IPS-NIHi11 (cell line): Measurements from ENCODE around the gene ANGPTL8.

Experiments
- DNase-seq: peaks from one replicate; pipeline ENCODE4 v3.0.0; 2012; ENCODE audit warnings: mixed read lengths, low spot score

The ANGPTL8 gene

DNA sequence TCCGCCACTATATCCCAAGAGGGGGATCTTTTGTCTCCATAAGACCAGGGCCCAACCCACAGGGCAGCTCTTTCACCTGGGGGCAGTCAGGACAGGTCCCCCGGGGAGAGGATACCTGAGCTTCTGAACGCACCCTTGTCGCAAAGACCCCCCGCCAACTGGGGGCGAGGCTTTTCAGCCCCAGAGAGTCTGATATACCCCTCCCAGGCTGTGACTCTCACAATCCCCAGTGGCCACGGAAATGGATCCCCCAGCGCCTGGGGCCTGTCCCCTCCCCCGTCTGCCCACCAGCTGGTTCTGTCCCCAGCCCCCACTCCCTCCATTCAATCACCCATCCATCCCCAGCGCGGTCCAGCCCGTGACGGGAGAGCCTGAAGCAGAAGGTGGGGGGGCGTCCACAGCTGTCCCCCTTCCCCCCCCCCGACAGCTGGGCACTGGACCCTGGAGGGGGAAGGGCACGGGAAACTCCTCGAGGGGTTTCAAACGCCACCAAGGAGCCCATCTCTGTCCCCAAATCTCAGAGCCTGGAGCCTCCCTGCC, 22.1 kb downstream of the ANGPTL8 start:
- DNase-seq, result no peak

GRCh38 chr19:11261971-11262839, 22.8 kb downstream of the ANGPTL8 start, which contains the start of gene DOCK6:
Gene DOCK6 (minus strand): TSS chr19:11262524. CDS start chr19:11262440, 84 bp downstream.
- DNase-seq, result peak; percentile 87

- no peak for DNase-seq
These were observed 24.3 kb downstream of the ANGPTL8 start for GRCh38 chr19:11263726-11264125.

DNA sequence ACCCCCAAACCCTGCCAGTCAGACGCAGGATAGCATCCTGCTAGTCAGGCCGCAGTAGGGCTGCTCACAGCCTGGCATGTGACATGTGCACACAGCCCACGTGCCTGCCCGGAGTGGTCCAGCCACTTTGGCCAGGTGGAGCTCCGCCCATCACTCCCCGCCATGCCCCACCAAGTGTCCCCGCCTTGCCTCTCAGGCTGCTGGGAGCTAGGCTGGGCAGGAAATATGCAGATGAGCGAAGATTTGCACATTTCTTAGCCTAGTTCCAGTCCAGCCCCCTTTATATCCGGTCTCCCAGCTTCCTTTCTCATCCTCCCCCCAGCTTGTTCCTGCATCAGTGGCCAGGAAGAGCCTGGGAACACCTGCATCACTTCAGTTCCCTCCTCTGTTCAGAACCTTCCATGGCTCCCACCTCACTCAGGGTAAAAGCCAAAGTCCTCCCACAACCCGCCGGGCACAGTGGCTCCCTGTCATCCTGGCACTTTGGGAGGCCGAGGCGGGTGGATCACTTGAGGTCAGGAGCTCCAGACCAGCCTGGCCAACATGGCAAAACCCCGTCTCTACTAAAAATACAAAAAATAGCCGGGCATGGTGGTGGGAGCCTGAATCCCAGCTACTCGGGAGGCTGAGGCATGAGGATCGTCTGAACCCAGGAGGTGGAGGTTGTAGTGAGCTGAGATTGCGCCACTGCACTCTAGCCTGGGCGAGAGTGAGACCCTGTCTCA, 25.2 kb downstream of the ANGPTL8 start:
- DNase-seq, result peak; percentile 83

DNA sequence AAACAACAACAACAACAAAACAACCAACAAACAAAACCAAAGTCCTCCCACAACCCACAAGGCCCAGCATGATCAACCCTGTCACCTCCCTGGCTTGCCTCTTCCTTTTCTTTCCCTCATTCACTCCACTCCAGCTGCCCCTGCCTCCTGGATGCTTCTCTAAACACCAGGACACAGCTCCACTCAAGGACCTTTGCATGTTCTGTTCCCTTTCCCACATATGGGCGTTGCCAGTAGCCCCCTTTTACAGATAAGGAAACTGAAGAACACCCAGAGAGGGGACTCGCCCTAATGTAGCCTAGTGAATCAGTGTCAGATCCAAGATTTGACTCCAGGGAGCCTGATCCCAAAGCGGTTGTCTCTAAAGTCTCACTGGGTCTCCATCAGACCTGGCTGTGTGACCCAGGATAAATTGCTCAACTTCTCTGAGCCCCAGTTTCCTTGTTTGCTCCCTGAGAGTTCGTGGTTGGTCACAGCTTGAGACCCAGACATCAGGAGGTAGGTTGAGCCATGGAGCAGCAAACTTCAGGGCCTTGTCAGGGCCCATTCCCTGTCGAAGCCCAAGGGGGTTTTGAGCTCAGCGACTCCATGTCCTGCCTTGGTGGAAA, 25.9 kb downstream of the ANGPTL8 start:
- DNase-seq, result no peak

DNA sequence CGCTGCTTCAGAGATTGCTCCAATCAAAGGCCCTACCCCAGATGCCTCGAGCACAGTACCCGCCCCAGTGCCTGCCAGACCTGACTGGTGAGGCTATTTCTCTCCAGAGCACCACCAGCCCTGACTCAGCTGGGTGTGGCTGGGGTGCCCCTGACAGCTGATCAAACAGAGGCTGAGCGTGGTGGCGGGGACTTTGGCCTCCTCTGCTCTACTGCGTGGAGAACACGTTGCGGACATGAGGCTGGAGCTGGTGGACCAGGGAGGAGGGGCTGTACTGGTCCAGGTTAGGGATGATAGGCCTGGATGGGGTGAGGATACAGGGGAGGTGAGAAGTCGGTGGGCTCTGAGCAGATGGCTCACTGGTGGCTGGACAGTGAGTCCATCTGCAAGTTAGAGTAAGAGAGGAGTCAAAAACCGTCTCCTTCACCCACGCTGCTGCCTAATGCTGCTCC, 26.4 kb downstream of the ANGPTL8 start:
- no peak for DNase-seq

DNA sequence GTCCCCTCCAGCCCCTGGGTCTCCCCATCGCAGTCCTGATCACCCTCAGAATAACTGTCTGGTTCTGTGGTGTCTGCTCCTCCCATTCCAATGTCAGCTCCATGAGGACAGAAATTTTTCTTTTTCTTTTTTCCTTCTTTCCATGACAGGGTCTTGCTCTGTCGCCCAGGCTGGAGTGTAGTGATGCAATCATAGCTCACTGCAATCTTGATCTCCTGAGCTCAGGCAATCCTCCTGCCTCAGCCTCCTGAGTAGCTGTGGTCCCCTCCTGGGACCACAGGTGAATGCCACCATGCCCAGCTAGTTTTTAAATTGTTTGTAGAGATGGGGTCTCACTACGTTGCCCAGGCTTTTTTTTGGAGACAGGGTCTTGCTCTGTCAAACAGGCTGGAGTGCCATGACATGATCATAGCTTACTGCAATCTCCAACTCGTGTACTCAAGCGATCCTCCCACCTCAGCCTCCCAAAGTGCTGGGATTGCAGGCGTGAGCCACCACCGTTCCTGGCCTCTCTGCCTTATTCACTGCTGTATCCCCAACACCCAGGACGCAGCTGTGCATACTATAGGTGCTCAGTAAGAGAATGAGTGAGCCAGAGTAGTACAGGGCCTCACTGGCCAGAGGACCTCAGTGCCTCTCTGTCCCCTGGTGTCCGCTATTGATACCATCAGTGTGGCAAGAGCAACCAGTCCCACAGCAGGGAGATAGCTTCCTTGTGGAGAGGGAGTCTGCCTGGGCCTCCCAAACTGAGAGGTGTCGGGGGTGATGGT, 28.1 kb downstream of the ANGPTL8 start:
- DNase-seq, result no peak

GRCh38 chr19:11268783-11269267, 29.4 kb downstream of the ANGPTL8 start:
- DNase-seq, result no peak

DNA sequence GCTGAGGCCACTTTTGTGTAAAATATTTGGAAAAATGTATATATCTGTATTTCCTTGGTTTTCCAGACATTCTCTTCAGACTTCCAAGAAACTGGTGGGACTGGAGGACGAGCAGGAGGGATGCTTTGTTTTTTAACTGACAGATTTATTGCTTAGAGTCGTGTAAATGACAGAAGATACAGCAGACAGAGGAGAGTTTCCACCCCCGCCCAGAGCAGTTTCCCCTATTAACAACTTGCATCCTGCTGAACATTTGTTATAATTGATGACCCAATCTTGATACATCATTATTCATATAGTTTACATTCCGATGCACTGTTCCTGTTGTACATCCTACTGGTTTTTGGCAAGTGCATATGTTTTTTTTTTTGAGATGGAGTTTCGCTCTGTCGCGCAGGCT, 30.0 kb downstream of the ANGPTL8 start:
- DNase-seq, result no peak

DNA sequence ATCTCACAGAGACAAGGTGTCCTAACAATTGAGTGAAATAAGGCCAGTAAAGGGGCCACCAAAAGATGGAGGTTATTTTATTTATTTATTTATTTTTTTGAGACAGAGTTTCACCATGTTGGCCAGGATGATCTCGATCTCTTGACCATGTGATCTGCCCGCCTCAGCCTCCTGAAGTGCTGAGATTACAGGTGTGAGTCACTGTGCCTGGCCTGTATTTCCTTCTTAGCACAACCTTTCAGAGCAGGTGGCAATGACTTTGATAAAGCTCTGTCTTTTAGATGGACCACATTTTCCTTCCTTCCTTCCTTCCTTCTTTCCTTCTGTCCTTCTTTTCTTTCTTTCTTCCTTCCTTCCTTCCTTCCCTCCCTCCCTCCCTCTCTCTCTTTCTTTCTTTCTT, 33.9 kb downstream of the ANGPTL8 start:
- no peak for DNase-seq

GRCh38 chr19:11273989-11274388, 34.6 kb downstream of the ANGPTL8 start:
- DNase-seq, result no peak

GRCh38 chr19:11274533-11275086, 35.2 kb downstream of the ANGPTL8 start:
- no peak for DNase-seq

- DNase-seq, result no peak
These were observed 39.3 kb downstream of the ANGPTL8 start for GRCh38 chr19:11278670-11279069.

DNA sequence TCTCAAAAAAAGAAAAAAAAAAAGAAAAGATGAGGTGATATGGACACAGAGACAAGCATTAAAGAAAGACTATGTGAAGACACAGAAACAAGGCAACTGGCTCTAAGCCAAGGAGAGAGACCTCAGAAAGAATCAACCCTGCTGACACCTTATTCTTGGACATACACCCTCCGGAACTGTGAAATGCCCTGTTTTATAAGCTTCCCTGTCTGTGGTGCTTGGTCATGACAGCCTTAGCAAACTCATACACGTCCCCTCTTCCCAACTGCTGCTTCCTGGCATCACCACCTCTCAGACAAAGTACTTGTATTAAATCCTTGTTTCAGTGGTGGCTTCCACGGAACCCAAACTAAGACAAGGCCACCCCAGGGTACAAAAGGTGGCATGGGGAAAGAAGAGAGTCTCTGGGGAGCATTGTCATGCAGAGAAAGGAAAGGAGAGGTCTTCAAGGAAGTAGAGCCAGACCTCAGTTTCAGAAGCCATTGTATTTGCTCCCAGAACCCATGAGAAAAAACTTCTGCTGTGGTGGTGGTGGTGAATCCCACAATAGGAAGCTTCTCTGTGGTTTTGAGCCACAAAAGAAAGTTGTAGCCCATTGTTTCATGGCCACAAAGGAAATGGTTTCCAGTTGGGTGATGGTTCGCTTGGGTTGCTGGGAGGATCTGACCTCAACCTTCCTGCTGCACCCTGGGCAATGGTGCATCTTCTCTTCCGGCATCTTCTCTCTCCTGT, 40.3 kb downstream of the ANGPTL8 start:
- no peak for DNase-seq

DNA sequence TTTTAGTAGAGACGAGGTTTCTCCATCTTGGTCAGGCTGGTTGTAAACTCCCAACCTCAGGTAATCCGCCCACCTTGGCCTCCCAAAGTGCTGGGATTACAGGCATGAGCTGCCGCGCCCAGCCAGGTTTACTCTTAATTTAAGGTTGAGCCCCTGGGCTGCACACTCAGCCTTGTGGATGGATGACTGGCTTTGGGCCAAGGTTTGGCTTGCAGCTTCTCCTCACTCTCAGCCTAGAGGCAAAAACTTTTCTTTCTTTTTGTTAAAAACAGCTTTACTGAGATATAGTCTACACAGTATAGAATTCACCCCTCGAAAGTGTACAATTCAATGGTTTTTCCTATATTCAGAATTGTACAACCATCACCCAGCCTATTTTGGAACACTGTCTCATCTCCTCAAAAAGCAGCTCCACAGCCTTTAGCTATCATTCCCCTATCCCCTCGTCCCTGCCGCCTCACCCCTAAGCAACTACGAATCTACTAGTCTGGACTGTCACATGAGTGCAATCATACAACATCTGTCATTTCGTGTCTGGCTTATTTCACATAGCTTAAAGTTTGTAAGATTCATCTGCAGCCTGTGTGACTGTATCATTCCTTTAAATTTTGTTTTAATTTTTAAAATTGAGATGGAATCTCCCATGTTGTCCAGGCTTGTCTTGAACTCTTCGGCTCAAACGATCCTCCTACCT, 42.1 kb downstream of the ANGPTL8 start:
- no peak for DNase-seq

- DNase-seq, result peak; percentile 9
These were observed 45.1 kb downstream of the ANGPTL8 start for GRCh38 chr19:11284515-11284914.

GRCh38 chr19:11286312-11286974, 47.0 kb downstream of the ANGPTL8 start:
- DNase-seq, result no peak

DNA sequence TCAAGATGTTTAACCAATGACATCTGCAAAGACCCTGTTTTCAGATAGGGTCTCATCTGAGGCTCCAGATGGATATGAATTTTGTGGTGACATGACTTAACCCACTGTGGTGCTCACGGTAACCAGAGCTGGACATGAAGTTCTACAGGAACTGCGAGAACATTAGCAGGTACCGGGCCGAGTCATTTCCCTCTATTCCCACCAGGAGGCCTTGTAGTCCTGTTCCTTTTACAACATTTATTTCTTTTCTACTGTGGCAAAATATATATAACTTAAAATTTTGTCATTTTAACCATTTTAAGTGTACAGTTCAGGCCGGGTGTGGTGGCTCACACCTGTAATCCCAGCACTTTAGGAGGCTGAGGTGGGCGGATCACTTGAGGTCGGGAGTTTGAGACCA, 48.9 kb downstream of the ANGPTL8 start:
- DNase-seq, result no peak

DNA sequence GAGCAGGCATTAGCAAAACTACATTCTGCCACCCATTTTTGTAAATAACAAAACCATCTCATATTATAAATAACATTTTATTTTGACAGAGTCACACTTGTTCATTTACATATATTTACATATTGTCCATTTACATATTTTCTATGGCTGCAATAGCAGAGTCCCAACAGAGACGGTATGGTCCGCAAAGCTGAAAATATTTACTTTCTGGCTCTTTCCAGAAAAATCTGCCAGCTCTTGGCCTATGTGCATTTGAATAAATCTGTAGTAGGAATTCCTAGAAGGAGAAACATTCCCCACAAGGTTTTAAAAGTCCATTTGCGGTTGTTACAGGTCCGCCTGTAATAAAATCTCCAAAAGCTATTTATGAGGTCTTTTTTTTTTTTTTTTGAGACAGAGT, 50.8 kb downstream of the ANGPTL8 start:
- no peak for DNase-seq
